Measurements from ENCODE around the gene MRM2. TPM values are rescaled to one million over a fixed set of nuclear protein-coding genes. Genes with fewer than 3 reads are reported as not detected.

Gene MRM2
- total RNA-seq, 2 donors from 2014 or later, result 24.4 to 30.8 TPM

- DNase-seq (ENCODE audit: low spot score in 2 of 2), result peak in 1 of 2 donors; percentile 39
- Mint-ChIP-seq H3K36me3 (peaks cover 21 to 31% of the 10 kb centered on the region in 2 donors), H3K9me3 (no peaks in the 10 kb centered on the region), H3K27ac (no peak overlapping the region)
- no peak for ATAC-seq
Measured at GRCh38 chr7:2195400-2196246, 46.4 kb downstream of the MRM2 start.

GRCh38 chr7:2193575-2194305 is 48.3 kb downstream of the MRM2 start:
- DNase-seq (ENCODE audit: low spot score in 2 of 2) (no peak), ATAC-seq (no peak)
- Mint-ChIP-seq H3K36me3 (peaks cover 35 to 49% of the 10 kb centered on the region in 2 donors), H3K27ac (peak overlapping the region in 1 of 2 donors; percentile 22), H3K9me3 (no peaks in the 10 kb centered on the region)

- DNase-seq (ENCODE audit: low spot score in 2 of 2), result peak in 1 of 2 donors; percentile 33
- H3K36me3 Mint-ChIP-seq, result peaks cover 40 to 57% of the 10 kb centered on the region in 2 donors
- ATAC-seq, result no peak
- H3K27ac Mint-ChIP-seq, result no peak overlapping the region
- no peaks in the 10 kb centered on the region for H3K9me3 Mint-ChIP-seq
Measured at GRCh38 chr7:2192831-2193534, 49.0 kb downstream of the MRM2 start.

- H3K27ac Mint-ChIP-seq, result no peak overlapping the region
- peaks cover 29 to 40% of the 10 kb centered on the region in 2 donors for H3K36me3 Mint-ChIP-seq
- H3K9me3 Mint-ChIP-seq, result no peaks in the 10 kb centered on the region
- ATAC-seq (no peak), DNase-seq (ENCODE audit: low spot score in 2 of 2) (no peak)
Measured at GRCh38 chr7:2191016-2191415, 51.0 kb downstream of the MRM2 start.

- Mint-ChIP-seq H3K9me3 (no peaks in the 10 kb centered on the region), H3K36me3 (peaks cover 24 to 38% of the 10 kb centered on the region in 2 donors), H3K27ac (no peak overlapping the region)
- no peak for ATAC-seq
- no peak for DNase-seq (ENCODE audit: low spot score in 2 of 2)
Measured at GRCh38 chr7:2190531-2190930, 51.5 kb downstream of the MRM2 start.

GRCh38 chr7:2186166-2186565 is 55.8 kb downstream of the MRM2 start:
- Mint-ChIP-seq H3K9me3 (no peaks in the 10 kb centered on the region), H3K36me3 (peaks cover 24 to 39% of the 10 kb centered on the region in 2 donors), H3K27ac (no peak overlapping the region)
- DNase-seq (ENCODE audit: low spot score in 2 of 2) (no peak), ATAC-seq (no peak)

GRCh38 chr7:2185715-2186114 is 56.3 kb downstream of the MRM2 start:
- DNase-seq (ENCODE audit: low spot score in 2 of 2) (no peak), ATAC-seq (no peak)
- no peaks in the 10 kb centered on the region for H3K9me3 Mint-ChIP-seq
- no peak overlapping the region for H3K27ac Mint-ChIP-seq
- H3K36me3 Mint-ChIP-seq, result peaks cover 23 to 35% of the 10 kb centered on the region in 2 donors

Other genes starting within 250 kb of the MRM2 start
- gene MAD1L1, start 9.3 kb downstream of the MRM2 start, total RNA-seq, result 10 to 100 TPM; 34.2 to 53.5 TPM
- 10 to 100 TPM; 79.8 to 95.3 TPM for gene NUDT1, start within 50 bp of the MRM2 start, total RNA-seq
- gene SNX8, start 72.2 kb upstream of the MRM2 start, total RNA-seq, result 10 to 100 TPM; 35.6 to 36.1 TPM
- gene EIF3B, start 112.6 kb upstream of the MRM2 start, total RNA-seq, result 100 to 1,000 TPM; 130 to 260 TPM
- gene CHST12, start 161.4 kb upstream of the MRM2 start, total RNA-seq, result 1 to 10 TPM; 1.3 to 2.6 TPM
- not detected for gene GRIFIN, start 234.2 kb upstream of the MRM2 start, total RNA-seq

All from activated naive CD4-positive, alpha-beta T cell treated with anti-CD3 and anti-CD28 coated beads, Interleukin-2, amount 50 U/mL, for 72 hours (primary cell).